ENCODE results near the gene WASF3.

WASF3 gene

DNA sequence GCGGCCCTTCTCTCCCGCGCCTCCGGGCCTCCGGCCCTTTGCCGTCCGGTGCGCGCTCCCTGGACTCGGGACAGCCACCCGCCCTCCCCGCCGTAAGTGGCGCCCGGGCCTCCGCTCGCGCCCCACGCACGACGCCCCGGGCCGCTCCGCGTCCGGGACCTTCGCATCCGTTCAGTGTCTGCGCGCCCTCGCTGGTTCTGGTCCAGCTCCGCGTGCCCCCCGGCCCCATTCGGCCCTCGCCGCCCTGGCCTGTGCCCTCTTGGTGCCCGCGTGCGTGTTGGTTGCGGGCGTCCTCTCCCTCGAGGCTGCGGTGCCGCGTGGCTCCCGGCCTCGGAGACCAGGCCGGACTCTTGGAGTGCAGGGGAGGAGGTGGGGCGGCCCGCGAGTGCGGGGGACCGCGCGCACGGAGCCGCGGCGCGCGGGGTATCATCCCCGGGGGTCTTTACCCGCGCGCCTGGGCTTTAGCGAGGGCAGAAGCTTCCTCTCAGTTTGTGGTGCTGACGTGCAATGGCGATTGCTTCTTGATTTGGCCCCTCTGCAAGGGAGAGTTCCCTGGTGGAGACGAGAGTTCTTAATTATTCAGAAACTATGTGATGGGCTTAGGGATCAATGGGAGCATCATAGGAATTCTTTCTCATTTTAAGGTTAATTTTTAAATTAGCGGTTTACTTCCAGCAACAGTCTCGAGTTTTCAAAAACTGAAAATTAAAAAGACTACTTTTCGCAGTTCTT, 757 bp downstream of the WASF3 start:
- ChIA-PET CTCF (no interaction called here), POLR2A (no interaction called here)
- H3K9me3 ChIP-seq (ENCODE audit: control extremely low read depth in 1 of 5, control insufficient read depth in 4 of 5, insufficient read depth in 2 of 5, low read depth in 1 of 5, low read length in 4 of 5) = peaks cover 0 to 6% (median 3%) of the 10 kb centered on the region in 5 experiments
- H3K4me3 ChIP-seq (ENCODE audit: control insufficient read depth in 1 of 7, extremely low read depth in 1 of 7, insufficient read depth in 4 of 7, low read depth in 2 of 7, low read length in 6 of 7) = peak overlapping the region; percentile 39 to 69 (median 61)
- no peaks in the 10 kb centered on the region for H3K36me3 ChIP-seq (ENCODE audit: control insufficient read depth in 4 of 4, insufficient read depth in 4 of 4, low read length in 3 of 4)
- H3K4me1 ChIP-seq (ENCODE audit: control extremely low read depth in 1 of 4, control insufficient read depth in 4 of 4, insufficient read depth in 4 of 4, low read length in 3 of 4) = peaks cover 0 to 14% (median 11%) of the 10 kb centered on the region in 4 experiments
- peak; percentile 15 to 51 (median 32) for DNase-seq
- peaks cover 2 to 53% (median 38%) of the 10 kb centered on the region in 5 experiments for H3K27me3 ChIP-seq (replicated peaks in 2 of 5; ENCODE audit: control insufficient read depth in 4 of 5, insufficient read depth in 5 of 5, low read length in 4 of 5)
- no peak overlapping the region for H3K27ac ChIP-seq (ENCODE audit: insufficient read depth in 1 of 2, low read depth in 1 of 2, low read length in 2 of 2, poor library complexity in 1 of 2, severe bottlenecking in 2 of 2)
- WGBS (ENCODE audit: insufficient coverage) = under 1% methylated on average over 58 of the region's 73 CpGs

GRCh38 chr13:26558987-26559386, 1.5 kb downstream of the WASF3 start:
- ChIA-PET CTCF (no interaction called here), POLR2A (no interaction called here)
- Histone ChIP-seq H3K4me1 (ENCODE audit: control extremely low read depth in 1 of 4, control insufficient read depth in 4 of 4, insufficient read depth in 4 of 4, low read length in 3 of 4) (peaks cover 0 to 14% (median 11%) of the 10 kb centered on the region in 4 experiments), H3K27me3 (replicated peaks in 2 of 5; ENCODE audit: control insufficient read depth in 4 of 5, insufficient read depth in 5 of 5, low read length in 4 of 5) (peaks cover 2 to 53% (median 38%) of the 10 kb centered on the region in 5 experiments), H3K4me3 (ENCODE audit: control insufficient read depth in 1 of 7, extremely low read depth in 1 of 7, insufficient read depth in 4 of 7, low read depth in 2 of 7, low read length in 6 of 7) (no peak overlapping the region), H3K27ac (ENCODE audit: insufficient read depth in 1 of 2, low read depth in 1 of 2, low read length in 2 of 2, poor library complexity in 1 of 2, severe bottlenecking in 2 of 2) (no peak overlapping the region), H3K36me3 (ENCODE audit: control insufficient read depth in 4 of 4, insufficient read depth in 4 of 4, low read length in 3 of 4) (no peaks in the 10 kb centered on the region), H3K9me3 (ENCODE audit: control extremely low read depth in 1 of 5, control insufficient read depth in 4 of 5, insufficient read depth in 2 of 5, low read depth in 1 of 5, low read length in 4 of 5) (peaks cover 0 to 6% (median 3%) of the 10 kb centered on the region in 5 experiments)
- DNase-seq = no peak
- WGBS (ENCODE audit: insufficient coverage) = 60% methylated on average over 1 of the region's 1 CpG

GRCh38 chr13:26560456-26560855, 3.0 kb downstream of the WASF3 start:
- H3K27ac ChIP-seq (ENCODE audit: insufficient read depth in 1 of 2, low read depth in 1 of 2, low read length in 2 of 2, poor library complexity in 1 of 2, severe bottlenecking in 2 of 2) = no peak overlapping the region
- 97% methylated on average over 3 of the region's 4 CpGs for WGBS (ENCODE audit: insufficient coverage)
- ChIA-PET CTCF (no interaction called here), POLR2A (interaction anchor here (0.7 kb wide), 1 partner anchor 21 kb away, joined by 3 read pairs; no protein-coding TSS in a partner anchor)
- peaks cover 0 to 3% (median under 1%) of the 10 kb centered on the region in 5 experiments for H3K9me3 ChIP-seq (ENCODE audit: control extremely low read depth in 1 of 5, control insufficient read depth in 4 of 5, insufficient read depth in 2 of 5, low read depth in 1 of 5, low read length in 4 of 5)
- H3K27me3 ChIP-seq (replicated peaks in 2 of 5; ENCODE audit: control insufficient read depth in 4 of 5, insufficient read depth in 5 of 5, low read length in 4 of 5) = peaks cover 2 to 49% (median 30%) of the 10 kb centered on the region in 5 experiments
- no peak for DNase-seq
- peaks cover 0 to 14% (median 11%) of the 10 kb centered on the region in 4 experiments for H3K4me1 ChIP-seq (ENCODE audit: control extremely low read depth in 1 of 4, control insufficient read depth in 4 of 4, insufficient read depth in 4 of 4, low read length in 3 of 4)
- H3K36me3 ChIP-seq (ENCODE audit: control insufficient read depth in 4 of 4, insufficient read depth in 4 of 4, low read length in 3 of 4) = no peaks in the 10 kb centered on the region
- H3K4me3 ChIP-seq (ENCODE audit: control insufficient read depth in 1 of 7, extremely low read depth in 1 of 7, insufficient read depth in 4 of 7, low read depth in 2 of 7, low read length in 6 of 7) = no peak overlapping the region

DNA sequence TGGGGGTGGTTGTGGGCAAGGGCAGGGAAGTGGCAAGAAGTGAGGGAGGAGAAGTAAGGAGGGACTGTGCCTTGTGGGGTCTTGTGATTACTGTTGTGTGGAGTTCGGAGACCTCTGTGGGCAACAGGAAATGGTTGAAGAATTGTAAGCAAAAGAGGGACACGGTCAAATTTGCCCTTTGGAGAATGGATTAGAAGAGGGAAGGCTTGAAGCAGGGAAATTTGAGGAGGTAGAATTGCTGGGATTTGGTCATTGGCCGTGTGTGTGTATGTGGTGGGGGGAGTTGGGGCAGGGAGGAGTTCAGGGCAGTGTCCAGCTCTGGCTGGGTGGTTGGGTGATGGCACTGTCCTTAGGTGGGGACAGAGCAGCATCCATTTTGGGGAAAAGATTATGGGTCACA, 3.6 kb downstream of the WASF3 start:
- peaks cover 0 to 14% (median 11%) of the 10 kb centered on the region in 4 experiments for H3K4me1 ChIP-seq (ENCODE audit: control extremely low read depth in 1 of 4, control insufficient read depth in 4 of 4, insufficient read depth in 4 of 4, low read length in 3 of 4)
- H3K4me3 ChIP-seq (ENCODE audit: control insufficient read depth in 1 of 7, extremely low read depth in 1 of 7, insufficient read depth in 4 of 7, low read depth in 2 of 7, low read length in 6 of 7) = no peak overlapping the region
- no peak overlapping the region for H3K27ac ChIP-seq (ENCODE audit: insufficient read depth in 1 of 2, low read depth in 1 of 2, low read length in 2 of 2, poor library complexity in 1 of 2, severe bottlenecking in 2 of 2)
- DNase-seq = no peak
- POLR2A ChIA-PET = interaction anchor here (0.7 kb wide), 1 partner anchor 21 kb away, joined by 3 read pairs; no protein-coding TSS in a partner anchor
- 93% methylated on average over 3 of the region's 3 CpGs for WGBS (ENCODE audit: insufficient coverage)
- H3K36me3 ChIP-seq (ENCODE audit: control insufficient read depth in 4 of 4, insufficient read depth in 4 of 4, low read length in 3 of 4) = no peaks in the 10 kb centered on the region
- CTCF ChIA-PET = interaction anchor here (1.4 kb wide), 1 partner anchor 78 kb away, joined by 5 read pairs; no protein-coding TSS in a partner anchor
- H3K9me3 ChIP-seq (ENCODE audit: control extremely low read depth in 1 of 5, control insufficient read depth in 4 of 5, insufficient read depth in 2 of 5, low read depth in 1 of 5, low read length in 4 of 5) = peaks cover 0 to 2% (median 0%) of the 10 kb centered on the region in 5 experiments
- H3K27me3 ChIP-seq (replicated peaks in 2 of 5; ENCODE audit: control insufficient read depth in 4 of 5, insufficient read depth in 5 of 5, low read length in 4 of 5) = peaks cover 2 to 46% (median 23%) of the 10 kb centered on the region in 5 experiments

DNA sequence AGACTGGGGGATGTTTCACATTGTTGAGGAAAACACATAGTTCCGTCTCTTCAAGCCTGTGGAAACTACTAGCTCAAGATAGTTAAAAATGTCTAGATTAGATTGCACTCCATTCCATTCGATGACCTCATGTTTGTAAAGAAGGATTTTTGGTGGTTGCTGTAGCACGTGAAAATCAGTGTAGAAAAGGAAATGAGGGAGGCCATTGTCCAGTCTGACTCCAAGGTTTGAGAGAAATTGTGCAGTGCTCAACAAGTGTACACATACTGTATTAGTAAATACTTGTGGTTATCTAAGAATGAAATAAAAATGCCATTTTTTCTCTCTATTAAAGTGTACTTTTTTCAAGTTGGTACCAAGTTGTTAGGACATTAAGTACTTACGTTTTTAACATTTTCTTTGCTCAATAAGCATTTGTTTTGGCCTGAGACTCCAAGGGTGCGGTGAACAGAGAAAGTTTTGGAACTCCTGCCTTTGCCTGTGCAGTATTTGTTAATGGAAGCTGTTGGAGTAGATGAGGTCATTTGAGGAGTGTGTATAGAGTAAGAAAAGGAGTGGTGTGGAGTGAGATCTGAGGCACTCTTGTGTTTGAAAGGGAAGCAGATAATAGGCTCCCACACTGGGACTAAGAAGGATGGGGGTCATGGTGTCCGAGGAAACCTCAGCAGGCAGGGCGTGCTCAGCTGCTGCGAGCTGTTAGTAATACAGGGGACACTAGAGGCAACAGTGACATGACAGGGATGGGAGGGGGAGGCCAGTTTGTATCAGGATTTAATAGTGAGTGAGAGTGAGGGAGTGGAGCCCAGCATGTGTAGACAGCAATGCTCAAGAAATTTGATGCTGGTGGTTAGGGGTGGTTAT, 4.4 kb downstream of the WASF3 start:
- CTCF ChIA-PET = interaction anchor here (1.4 kb wide), 1 partner anchor 79 kb away, joined by 5 read pairs; no protein-coding TSS in a partner anchor
- POLR2A ChIA-PET = no interaction called here
- Histone ChIP-seq H3K36me3 (ENCODE audit: control insufficient read depth in 4 of 4, insufficient read depth in 4 of 4, low read length in 3 of 4) (no peaks in the 10 kb centered on the region), H3K4me1 (ENCODE audit: control extremely low read depth in 1 of 4, control insufficient read depth in 4 of 4, insufficient read depth in 4 of 4, low read length in 3 of 4) (peaks cover 0 to 13% (median 11%) of the 10 kb centered on the region in 4 experiments), H3K4me3 (ENCODE audit: control insufficient read depth in 1 of 7, extremely low read depth in 1 of 7, insufficient read depth in 4 of 7, low read depth in 2 of 7, low read length in 6 of 7) (no peak overlapping the region), H3K27me3 (replicated peaks in 2 of 5; ENCODE audit: control insufficient read depth in 4 of 5, insufficient read depth in 5 of 5, low read length in 4 of 5) (peaks cover 2 to 45% (median 23%) of the 10 kb centered on the region in 5 experiments), H3K9me3 (ENCODE audit: control extremely low read depth in 1 of 5, control insufficient read depth in 4 of 5, insufficient read depth in 2 of 5, low read depth in 1 of 5, low read length in 4 of 5) (peaks cover 0 to 2% (median 0%) of the 10 kb centered on the region in 5 experiments), H3K27ac (ENCODE audit: insufficient read depth in 1 of 2, low read depth in 1 of 2, low read length in 2 of 2, poor library complexity in 1 of 2, severe bottlenecking in 2 of 2) (no peak overlapping the region)
- 93% methylated on average over 7 of the region's 8 CpGs for WGBS (ENCODE audit: insufficient coverage)
- no peak for DNase-seq

DNA sequence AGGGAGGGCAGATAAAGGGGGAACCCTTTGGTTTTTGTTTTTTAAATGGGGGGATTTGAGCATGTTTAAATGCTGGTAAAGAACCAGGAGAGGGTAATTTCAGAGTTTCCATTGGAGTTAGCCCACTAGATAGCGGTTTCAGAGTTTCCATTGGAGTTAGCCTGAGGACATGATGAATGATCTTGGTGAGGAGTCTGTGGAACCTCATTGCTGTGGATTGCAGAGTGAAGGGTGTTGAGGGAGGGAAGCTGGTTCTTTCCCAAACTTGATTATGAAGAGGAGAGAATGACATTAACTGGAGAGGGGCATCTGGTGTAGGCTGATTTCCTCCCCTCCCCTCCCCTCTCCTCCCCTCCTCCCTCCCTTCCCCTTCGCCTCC, 5.0 kb downstream of the WASF3 start:
- WGBS (ENCODE audit: insufficient coverage) = 100% methylated on average over 1 of the region's 2 CpGs
- Histone ChIP-seq H3K4me3 (ENCODE audit: control insufficient read depth in 1 of 7, extremely low read depth in 1 of 7, insufficient read depth in 4 of 7, low read depth in 2 of 7, low read length in 6 of 7) (no peak overlapping the region), H3K27ac (ENCODE audit: insufficient read depth in 1 of 2, low read depth in 1 of 2, low read length in 2 of 2, poor library complexity in 1 of 2, severe bottlenecking in 2 of 2) (no peak overlapping the region), H3K27me3 (replicated peaks in 2 of 5; ENCODE audit: control insufficient read depth in 4 of 5, insufficient read depth in 5 of 5, low read length in 4 of 5) (peaks cover 2 to 40% (median 20%) of the 10 kb centered on the region in 5 experiments), H3K4me1 (ENCODE audit: control extremely low read depth in 1 of 4, control insufficient read depth in 4 of 4, insufficient read depth in 4 of 4, low read length in 3 of 4) (peaks cover 0 to 9% (median 8%) of the 10 kb centered on the region in 4 experiments), H3K36me3 (ENCODE audit: control insufficient read depth in 4 of 4, insufficient read depth in 4 of 4, low read length in 3 of 4) (no peaks in the 10 kb centered on the region), H3K9me3 (ENCODE audit: control extremely low read depth in 1 of 5, control insufficient read depth in 4 of 5, insufficient read depth in 2 of 5, low read depth in 1 of 5, low read length in 4 of 5) (peaks cover 0 to 2% (median 0%) of the 10 kb centered on the region in 5 experiments)
- ChIA-PET CTCF (interaction anchor here (1.4 kb wide), 1 partner anchor 80 kb away, joined by 5 read pairs; no protein-coding TSS in a partner anchor), POLR2A (no interaction called here)
- DNase-seq = no peak
